Stomach smooth muscle (tissue), 2 donors: ENCODE results near the gene OAT.
"Not testable (repeated sequence)": the region's sequence is repeated elsewhere in the genome, so short reads cannot be mapped to it uniquely, and the experiment has no call there.

Experiments used
- H3K27ac ChIP-seq: one replicate; pipeline ENCODE4 v1.7.0; 2013; ENCODE audit warnings: mild to moderate bottlenecking, low read length, inconsistent platforms
- H3K27me3 ChIP-seq, 2 donors: one replicate each; pipeline ENCODE4 v1.7.0; 2013; ENCODE audit warnings: low read length in 2 of 2; ENCODE audit not compliant: insufficient read depth in 2 of 2, control insufficient read depth in 1 of 2
- H3K36me3 ChIP-seq, 2 donors: one replicate each; pipeline ENCODE4 v1.7.0; 2013; ENCODE audit warnings: low read length in 2 of 2; ENCODE audit not compliant: control insufficient read depth in 2 of 2, insufficient read depth in 2 of 2
- H3K4me1 ChIP-seq: one replicate; pipeline ENCODE4 v1.7.0; 2013; ENCODE audit warnings: low read length; ENCODE audit not compliant: control insufficient read depth, insufficient read depth
- H3K4me3 ChIP-seq, 2 donors: one replicate each; pipeline ENCODE4 v1.7.0; 2013; ENCODE audit warnings: low read length in 2 of 2
- H3K9ac ChIP-seq, 2 donors: one replicate each; pipeline ENCODE4 v1.7.0; 2013; ENCODE audit warnings: low read length in 2 of 2, mild to moderate bottlenecking in 1 of 2
- H3K9me3 ChIP-seq, 2 donors: one replicate each; pipeline ENCODE4 v1.7.0; 2013; ENCODE audit warnings: low read length in 2 of 2; ENCODE audit not compliant: control insufficient read depth in 2 of 2
- donor health status: healthy.
- donor health status: Pancreatic carcinoma.

Gene OAT

GRCh38 chr10:124378271-124378670 lies 40.5 kb downstream of the OAT start:
- no peaks in the 10 kb centered on the region for H3K36me3 ChIP-seq
- no peaks in the 10 kb centered on the region for H3K9me3 ChIP-seq
- no peak overlapping the region for H3K9ac ChIP-seq

DNA sequence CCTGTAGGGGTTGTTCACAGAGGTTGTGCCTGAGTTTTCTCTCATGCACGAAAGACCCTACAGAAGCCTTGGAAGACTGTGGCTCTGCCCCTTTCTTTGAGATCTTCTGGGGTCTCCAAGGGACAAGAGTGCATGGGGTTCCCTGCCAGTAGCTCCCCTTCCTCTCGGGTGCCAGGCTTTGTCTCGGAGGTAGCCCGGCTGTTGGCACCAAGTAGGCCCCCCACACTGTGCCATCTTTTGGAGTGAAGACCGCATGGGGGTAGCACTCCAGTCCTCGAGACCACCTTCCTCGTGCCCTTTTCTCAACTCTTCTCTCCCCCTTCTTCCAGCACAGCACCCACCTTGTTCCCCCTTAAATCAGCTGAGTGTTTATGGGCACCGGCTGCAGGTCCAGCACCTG lies 41.6 kb downstream of the OAT start:
- Histone ChIP-seq H3K27me3 (peaks cover 0 to 3% of the 10 kb centered on the region in 2 donors), H3K9me3 (no peaks in the 10 kb centered on the region), H3K4me1 (no peaks in the 10 kb centered on the region), H3K36me3 (no peaks in the 10 kb centered on the region), H3K4me3 (no peak overlapping the region), H3K27ac (no peak overlapping the region), H3K9ac (no peak overlapping the region)

More at GRCh38 chr10:124378271-124378670, 40.5 kb downstream of the OAT start:
- Histone ChIP-seq H3K4me1 (no peaks in the 10 kb centered on the region), H3K27ac (no peak overlapping the region), H3K4me3 (no peak overlapping the region), H3K27me3 (peaks cover 0 to 3% of the 10 kb centered on the region in 2 donors)

DNA sequence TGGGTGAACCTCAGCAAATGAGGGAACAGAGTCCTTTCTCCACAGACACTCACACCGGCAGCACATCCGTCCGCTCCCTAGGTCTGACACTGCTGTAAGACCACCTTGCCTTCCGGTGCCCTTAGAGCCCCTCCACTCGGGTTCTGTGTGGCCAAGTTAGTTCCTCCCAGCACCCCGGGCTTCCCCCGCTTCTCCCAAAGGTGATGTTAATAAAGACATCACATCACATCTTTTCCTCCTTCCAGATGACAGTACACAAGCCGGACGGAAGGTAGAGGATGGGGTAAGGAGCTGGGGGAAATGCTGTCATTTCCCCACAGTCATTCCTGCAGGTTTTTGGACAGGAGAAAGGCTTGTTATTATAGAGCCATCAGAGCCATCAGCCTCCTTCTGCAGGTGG lies 42.3 kb downstream of the OAT start:
- Histone ChIP-seq H3K4me1 (no peaks in the 10 kb centered on the region), H3K4me3 (no peak overlapping the region), H3K9ac (no peak overlapping the region), H3K9me3 (no peaks in the 10 kb centered on the region), H3K27ac (no peak overlapping the region), H3K27me3 (peaks cover 0 to 3% of the 10 kb centered on the region in 2 donors), H3K36me3 (no peaks in the 10 kb centered on the region)

DNA sequence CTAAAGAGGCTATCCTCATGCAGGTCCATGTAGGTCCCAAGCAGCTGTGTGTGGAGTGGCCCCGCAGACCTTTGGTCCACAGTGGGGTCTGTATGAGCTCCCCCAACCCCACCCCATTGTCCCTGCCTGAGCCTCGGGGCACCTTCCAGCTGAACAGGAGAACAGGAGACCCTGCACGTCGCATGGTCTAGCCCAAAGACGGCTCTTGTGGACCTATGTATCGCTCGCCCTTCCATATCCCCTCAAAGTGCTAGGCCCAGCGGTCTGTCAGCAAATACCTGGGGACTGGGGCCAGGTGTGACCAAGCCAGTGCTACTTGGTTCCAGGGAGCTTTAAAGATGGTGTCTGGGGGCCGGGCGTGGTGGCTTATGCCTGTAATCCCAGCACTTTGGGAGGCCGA lies 43.0 kb downstream of the OAT start:
- no peaks in the 10 kb centered on the region for H3K4me1 ChIP-seq
- no peaks in the 10 kb centered on the region for H3K36me3 ChIP-seq
- no peaks in the 10 kb centered on the region for H3K27me3 ChIP-seq

GRCh38 chr10:124375353-124375614 lies 43.4 kb downstream of the OAT start:
- no peak overlapping the region for H3K4me3 ChIP-seq
- H3K36me3 ChIP-seq = no peaks in the 10 kb centered on the region
- no peaks in the 10 kb centered on the region for H3K9me3 ChIP-seq
- no peak overlapping the region for H3K27ac ChIP-seq
- H3K27me3 ChIP-seq = no peaks in the 10 kb centered on the region
- H3K9ac ChIP-seq = no peak overlapping the region
- no peaks in the 10 kb centered on the region for H3K4me1 ChIP-seq

More for the DNA sequence above, 43.0 kb downstream of the OAT start:
- no peak overlapping the region for H3K4me3 ChIP-seq
- no peak overlapping the region for H3K27ac ChIP-seq
- H3K9me3 ChIP-seq = no peaks in the 10 kb centered on the region
- H3K9ac ChIP-seq = no peak overlapping the region

DNA sequence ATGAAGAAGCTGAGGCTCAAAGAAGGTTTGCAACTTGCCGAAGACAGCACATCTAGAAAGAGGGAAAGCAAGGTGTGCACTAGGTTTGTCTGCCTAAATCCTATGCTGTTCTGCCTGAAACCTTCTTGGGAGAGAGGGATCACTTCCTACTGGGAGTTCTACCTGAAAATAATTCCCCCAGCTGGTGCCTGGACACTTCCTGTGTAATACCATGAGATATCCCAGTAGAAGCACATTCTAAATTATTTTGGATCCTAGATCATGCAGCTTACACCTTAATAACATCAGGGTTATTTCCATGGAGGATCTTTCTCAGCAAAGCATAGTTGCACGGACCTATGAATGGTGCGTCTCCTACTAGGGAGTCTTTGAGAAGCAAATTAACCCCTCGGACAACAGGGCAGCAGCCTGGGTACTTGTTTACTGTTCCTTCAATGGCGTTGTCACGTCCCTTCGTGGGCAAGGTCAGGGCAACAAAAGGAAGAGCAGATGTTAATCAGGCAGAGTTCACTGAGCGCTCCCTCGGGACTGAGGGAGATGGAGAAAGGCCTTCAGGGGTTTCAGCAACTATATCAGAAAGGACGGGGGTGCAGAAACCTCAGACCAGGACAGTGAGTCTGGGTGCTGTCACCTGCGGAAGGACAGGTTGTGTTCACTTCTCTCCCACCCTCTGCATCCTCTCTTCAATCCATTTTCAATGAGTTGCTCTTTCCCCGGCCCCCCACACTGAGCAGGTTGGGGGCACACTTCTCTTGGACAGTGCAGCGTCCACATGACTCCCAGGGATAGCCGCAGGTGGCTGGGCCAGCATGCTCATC lies 44.0 kb downstream of the OAT start:
- Histone ChIP-seq H3K4me3 (no peak overlapping the region), H3K4me1 (no peaks in the 10 kb centered on the region), H3K9me3 (no peaks in the 10 kb centered on the region), H3K27me3 (no peaks in the 10 kb centered on the region), H3K9ac (no peak overlapping the region), H3K36me3 (no peaks in the 10 kb centered on the region), H3K27ac (no peak overlapping the region)

- Histone ChIP-seq H3K9ac (no peak overlapping the region), H3K4me1 (no peaks in the 10 kb centered on the region), H3K27me3 (no peaks in the 10 kb centered on the region), H3K9me3 (no peaks in the 10 kb centered on the region), H3K27ac (no peak overlapping the region), H3K4me3 (no peak overlapping the region), H3K36me3 (no peaks in the 10 kb centered on the region)
Observed at GRCh38 chr10:124372899-124373298, 45.8 kb downstream of the OAT start.

GRCh38 chr10:124370426-124370825 lies 48.3 kb downstream of the OAT start:
- H3K9ac ChIP-seq = no peak overlapping the region
- no peaks in the 10 kb centered on the region for H3K27me3 ChIP-seq
- H3K4me1 ChIP-seq = no peaks in the 10 kb centered on the region
- H3K4me3 ChIP-seq = no peak overlapping the region
- no peaks in the 10 kb centered on the region for H3K36me3 ChIP-seq
- no peaks in the 10 kb centered on the region for H3K9me3 ChIP-seq
- no peak overlapping the region for H3K27ac ChIP-seq

DNA sequence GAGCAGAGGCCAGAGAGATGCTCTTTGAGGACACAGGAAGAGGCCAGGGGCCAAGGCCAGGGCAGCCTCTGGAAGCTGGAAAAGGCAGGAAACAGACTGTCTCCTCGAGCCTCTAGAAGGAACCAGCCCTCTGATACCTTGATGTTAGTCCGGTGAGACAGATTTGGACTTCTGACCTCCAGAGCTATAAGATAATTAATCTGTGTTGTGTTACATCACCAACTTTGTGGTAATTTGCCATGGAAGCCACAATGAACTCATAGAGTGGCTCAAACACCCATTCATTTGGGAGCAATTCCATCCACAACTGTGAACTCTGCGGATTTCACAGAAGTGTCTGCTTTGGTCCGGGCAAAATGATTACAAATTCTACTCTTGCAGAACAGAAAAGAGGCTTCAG lies 48.7 kb downstream of the OAT start:
- no peaks in the 10 kb centered on the region for H3K27me3 ChIP-seq
- H3K9ac ChIP-seq = no peak overlapping the region
- H3K36me3 ChIP-seq = no peaks in the 10 kb centered on the region
- no peak overlapping the region for H3K4me3 ChIP-seq
- no peaks in the 10 kb centered on the region for H3K4me1 ChIP-seq
- H3K9me3 ChIP-seq = no peaks in the 10 kb centered on the region
- no peak overlapping the region for H3K27ac ChIP-seq

DNA sequence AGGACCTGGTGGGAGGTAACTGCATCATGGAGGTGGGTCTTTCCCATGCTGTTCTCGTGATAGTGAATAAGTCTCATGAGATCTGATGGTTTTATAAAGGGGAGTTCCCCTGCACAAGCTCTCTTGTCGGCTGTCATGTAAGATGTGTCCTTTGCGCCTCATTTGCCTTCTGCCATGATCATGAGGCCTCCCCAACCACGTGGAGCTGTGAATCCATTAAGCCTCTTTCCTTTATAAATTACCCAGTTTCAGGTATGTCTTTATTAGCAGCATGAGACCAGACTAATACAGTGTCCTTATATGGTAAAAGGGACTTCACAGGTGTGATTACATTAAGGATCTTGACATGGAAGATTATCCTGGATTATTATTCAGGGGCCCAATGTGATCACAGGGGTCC lies 49.2 kb downstream of the OAT start:
- not testable (repeated sequence) for H3K4me1 ChIP-seq, H3K4me3 ChIP-seq, H3K27ac ChIP-seq, H3K36me3 ChIP-seq, H3K9me3 ChIP-seq, H3K27me3 ChIP-seq, H3K9ac ChIP-seq

GRCh38 chr10:124369066-124369465 lies 49.7 kb downstream of the OAT start:
- Histone ChIP-seq H3K27me3 (no peaks in the 10 kb centered on the region), H3K4me3 (no peak overlapping the region), H3K4me1 (no peaks in the 10 kb centered on the region), H3K9me3 (no peaks in the 10 kb centered on the region), H3K36me3 (no peaks in the 10 kb centered on the region), H3K27ac (no peak overlapping the region), H3K9ac (no peak overlapping the region)
